GM12864 (cell line): ENCODE results near the gene ADAMTS20.

Experiments used
- DNase-seq: peaks from one replicate; pipeline ENCODE4 v3.0.0-alpha.2; 2011; ENCODE audit warnings: low read depth
- H3K4me3 ChIP-seq: 2 replicates; pipeline ENCODE4 v1.5.1; 2011; ENCODE audit warnings: mild to moderate bottlenecking, low read depth, low read length, control low read depth
- CTCF ChIP-seq: IDR thresholded peaks from 2 replicates; pipeline ENCODE4 v1.5.1; 2011; ENCODE audit warnings: low read depth, mild to moderate bottlenecking, moderate library complexity, low read length, control low read depth, inconsistent platforms; ENCODE audit errors: missing control alignments

The ADAMTS20 gene

DNA sequence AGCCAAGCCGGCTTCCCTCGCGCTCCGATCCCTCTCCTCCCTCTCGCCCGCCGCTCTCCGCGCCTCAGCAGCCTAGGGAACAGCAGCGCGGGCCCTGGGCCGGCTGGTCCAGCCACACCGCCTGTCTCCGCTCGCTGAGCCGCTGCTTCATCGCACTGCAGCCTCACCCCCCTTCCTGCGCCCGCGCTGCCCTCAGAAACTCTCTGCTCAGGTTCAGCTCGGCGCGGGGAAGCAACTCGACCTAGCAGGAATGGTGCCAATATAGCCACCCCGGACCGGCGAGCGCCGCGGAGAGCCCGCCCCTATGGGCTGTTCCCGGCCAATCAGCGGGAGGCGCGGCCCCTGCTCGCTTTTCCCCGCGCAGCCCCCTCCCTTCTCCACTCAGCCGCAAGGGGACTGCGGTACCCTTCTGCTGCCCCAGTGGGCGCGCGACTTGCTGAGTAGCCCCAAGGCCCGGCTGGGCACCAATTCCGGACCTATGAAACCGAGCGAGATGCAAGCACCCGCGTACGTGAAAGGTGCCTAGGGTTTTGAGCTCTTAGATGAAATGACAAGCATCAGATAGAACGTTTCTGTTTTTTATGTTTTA is at the start of gene ADAMTS20:
Gene ADAMTS20, minus strand, starts transcription at position 233 of the 589 bp plus-strand sequence. CDS start 282 bp downstream, outside the sequence.
- no peak for TF ChIP-seq CTCF
- no peak within 1 kb of the TSS for H3K4me3 ChIP-seq
- DNase-seq: no peak

DNA sequence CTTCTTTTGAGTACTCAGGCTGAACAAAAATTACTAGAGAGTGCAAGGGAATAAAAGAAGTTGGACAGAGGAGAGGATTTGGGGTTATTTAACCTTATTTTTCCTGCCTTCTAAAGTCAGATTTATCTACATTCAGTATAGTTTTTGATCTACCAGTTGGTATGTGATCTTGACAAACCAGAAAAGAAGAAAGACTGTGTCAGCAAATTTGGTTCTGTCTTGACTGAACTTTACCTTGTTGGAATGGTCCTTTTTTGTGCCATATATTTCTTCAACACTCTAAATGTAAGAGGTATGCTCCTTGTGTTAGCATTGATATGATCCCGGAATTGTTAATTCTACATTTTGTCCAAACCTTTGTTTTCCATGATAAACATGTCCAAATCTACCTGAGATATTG is 47.7 kb upstream of the ADAMTS20 start:
- no peak overlapping the region for H3K4me3 ChIP-seq
- TF ChIP-seq CTCF: no peak
- DNase-seq: no peak

- no peak overlapping the region for H3K4me3 ChIP-seq
- TF ChIP-seq CTCF: no peak
- DNase-seq: no peak
These were observed 47.1 kb upstream of the ADAMTS20 start for GRCh38 chr12:43599066-43599465.

DNA sequence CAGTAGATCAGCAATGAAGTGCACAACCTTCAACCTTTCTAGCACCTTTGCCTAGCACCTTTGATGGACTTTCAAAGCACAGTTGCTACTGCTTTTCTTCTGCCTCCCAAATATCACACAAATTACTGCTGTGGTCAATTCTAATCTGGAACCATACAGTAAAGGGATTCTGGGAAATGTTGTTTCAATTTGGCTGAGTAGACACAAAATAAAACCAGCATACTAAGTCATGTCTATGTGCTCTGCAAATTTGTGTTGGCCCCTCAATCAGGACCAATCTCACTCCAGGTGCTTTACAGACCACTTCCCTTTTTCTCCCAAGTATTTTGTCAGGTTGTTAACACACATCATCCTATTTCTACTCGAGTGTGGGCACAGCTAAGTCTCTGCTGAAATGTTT is 38.3 kb upstream of the ADAMTS20 start:
- no peak overlapping the region for H3K4me3 ChIP-seq
- no peak for TF ChIP-seq CTCF
- no peak for DNase-seq

GRCh38 chr12:43586646-43587245 is 34.7 kb upstream of the ADAMTS20 start:
- no peak overlapping the region for H3K4me3 ChIP-seq
- no peak for TF ChIP-seq CTCF
- DNase-seq: no peak

DNA sequence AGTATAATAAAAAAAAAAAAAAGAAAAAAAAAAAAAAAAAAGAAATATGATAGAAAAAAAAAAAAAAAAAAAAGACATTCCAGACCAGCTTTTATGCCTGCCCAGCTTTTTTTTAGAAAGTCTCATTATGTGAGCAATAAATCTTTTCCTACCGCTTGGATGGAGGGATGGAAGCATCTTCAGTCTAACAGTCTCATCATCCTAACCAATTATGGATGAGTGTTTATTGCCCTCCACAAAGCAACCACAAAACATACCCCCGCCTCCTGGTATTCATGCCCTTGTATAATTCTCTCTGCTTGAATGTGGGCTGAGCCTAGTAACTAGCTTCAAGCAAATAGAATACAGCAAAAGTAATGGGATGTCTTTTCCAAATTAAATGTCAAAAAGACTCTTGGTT is 33.7 kb upstream of the ADAMTS20 start:
- no peak for TF ChIP-seq CTCF
- H3K4me3 ChIP-seq: no peak overlapping the region
- DNase-seq: no peak

DNA sequence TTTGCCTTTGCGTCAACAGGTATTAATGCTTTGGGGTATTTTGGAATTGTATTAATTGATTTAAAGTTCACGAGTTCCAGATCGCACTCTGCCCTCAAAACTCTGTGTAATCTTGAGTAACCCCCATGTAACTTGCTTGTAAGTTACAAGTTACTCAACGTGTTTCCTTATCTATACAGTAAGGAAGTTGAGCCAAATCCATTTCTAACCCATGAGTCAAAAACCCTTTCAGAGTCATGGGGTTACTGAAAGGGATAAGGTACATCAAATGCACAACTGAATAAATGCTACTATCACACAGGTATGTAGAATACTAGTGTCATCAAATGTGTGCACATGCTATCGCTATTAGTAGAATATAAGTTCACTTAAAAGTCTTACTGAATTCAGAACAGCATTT is 28.6 kb upstream of the ADAMTS20 start:
- H3K4me3 ChIP-seq: no peak overlapping the region
- TF ChIP-seq CTCF: no peak
- no peak for DNase-seq
